Common myeloid progenitor, CD34-positive (primary cell): ENCODE measurements around the gene HNRNPM.

ENCODE experiments used
- CTCF ChIA-PET: fragments of 350-600 bp; sonication (Branson Sonifier 250); formaldehyde crosslinking; loops from one replicate; lab custom pipeline; 2021; ENCODE audit warnings: antibody characterized with exemption; lab: Charles Lee
- POLR2A ChIA-PET: fragments of 350-600 bp; sonication (Branson Sonifier 250); formaldehyde crosslinking; loops from one replicate; lab custom pipeline; 2021; ENCODE audit warnings: antibody characterized with exemption; lab: Charles Lee
- DNase-seq, 3 donors: peaks; one replicate each; pipeline versions ENCODE4 v3.0.0 to v3.0.0-alpha.2; 2013
- H3K27ac ChIP-seq, 2 experiments: 1 replicate in 1 of 2; 2 replicates in 1 of 2; pipeline ENCODE4 v1.7.0; 2013; ENCODE audit warnings: inconsistent platforms in 2 of 2, low read length in 2 of 2, mild to moderate bottlenecking in 2 of 2, low read depth in 1 of 2, moderate library complexity in 1 of 2; ENCODE audit not compliant: severe bottlenecking in 2 of 2, insufficient read depth in 1 of 2, poor library complexity in 1 of 2
- H3K27me3 ChIP-seq, 5 experiments: replicated peaks in 2 of 5; 1 replicate in 3 of 5; 2 replicates in 2 of 5; pipeline versions ENCODE4 v1.6.1 to v1.7.0; 2013; ENCODE audit warnings: low read length in 4 of 5, mild to moderate bottlenecking in 2 of 5, moderate library complexity in 2 of 5, inconsistent platforms in 1 of 5; ENCODE audit not compliant: insufficient read depth in 5 of 5, control insufficient read depth in 4 of 5
- H3K36me3 ChIP-seq, 4 experiments: 1 replicate in 2 of 4; 2 replicates in 2 of 4; pipeline versions ENCODE4 v1.6.1 to v1.7.0; 2013; ENCODE audit warnings: low read length in 3 of 4, control low read depth in 1 of 4, mild to moderate bottlenecking in 1 of 4; ENCODE audit not compliant: control insufficient read depth in 4 of 4, insufficient read depth in 4 of 4
- H3K4me1 ChIP-seq, 4 experiments: 1 replicate in 3 of 4; 2 replicates in 1 of 4; pipeline versions ENCODE4 v1.6.1 to v1.7.1; 2013; ENCODE audit warnings: low read length in 3 of 4, mild to moderate bottlenecking in 3 of 4, control low read depth in 1 of 4, inconsistent platforms in 1 of 4, moderate library complexity in 1 of 4; ENCODE audit not compliant: control insufficient read depth in 4 of 4, insufficient read depth in 4 of 4; ENCODE audit errors: control extremely low read depth in 1 of 4
- H3K4me3 ChIP-seq, 7 experiments: 1 replicate in 4 of 7; 2 replicates in 3 of 7; pipeline versions ENCODE4 v1.5.1 to v1.7.0; 2013; ENCODE audit warnings: mild to moderate bottlenecking in 7 of 7, low read length in 6 of 7, moderate library complexity in 6 of 7, inconsistent platforms in 2 of 7, low read depth in 2 of 7, control low read depth in 1 of 7; ENCODE audit not compliant: insufficient read depth in 4 of 7, control insufficient read depth in 1 of 7; ENCODE audit errors: extremely low read depth in 1 of 7
- H3K9me3 ChIP-seq, 5 experiments: 1 replicate in 4 of 5; 2 replicates in 1 of 5; pipeline versions ENCODE4 v1.6.1 to v1.7.1; 2013; ENCODE audit warnings: low read length in 4 of 5, mild to moderate bottlenecking in 2 of 5, inconsistent platforms in 1 of 5, low read depth in 1 of 5, moderate library complexity in 1 of 5; ENCODE audit not compliant: control insufficient read depth in 4 of 5, insufficient read depth in 2 of 5; ENCODE audit errors: control extremely low read depth in 1 of 5
- WGBS: methylation state at CpG from one replicate; pipeline ENCODE4 v1.1.5; 2013; ENCODE audit not compliant: insufficient coverage; 5-methylcytosine and 5-hydroxymethylcytosine counted together

The HNRNPM gene

DNA sequence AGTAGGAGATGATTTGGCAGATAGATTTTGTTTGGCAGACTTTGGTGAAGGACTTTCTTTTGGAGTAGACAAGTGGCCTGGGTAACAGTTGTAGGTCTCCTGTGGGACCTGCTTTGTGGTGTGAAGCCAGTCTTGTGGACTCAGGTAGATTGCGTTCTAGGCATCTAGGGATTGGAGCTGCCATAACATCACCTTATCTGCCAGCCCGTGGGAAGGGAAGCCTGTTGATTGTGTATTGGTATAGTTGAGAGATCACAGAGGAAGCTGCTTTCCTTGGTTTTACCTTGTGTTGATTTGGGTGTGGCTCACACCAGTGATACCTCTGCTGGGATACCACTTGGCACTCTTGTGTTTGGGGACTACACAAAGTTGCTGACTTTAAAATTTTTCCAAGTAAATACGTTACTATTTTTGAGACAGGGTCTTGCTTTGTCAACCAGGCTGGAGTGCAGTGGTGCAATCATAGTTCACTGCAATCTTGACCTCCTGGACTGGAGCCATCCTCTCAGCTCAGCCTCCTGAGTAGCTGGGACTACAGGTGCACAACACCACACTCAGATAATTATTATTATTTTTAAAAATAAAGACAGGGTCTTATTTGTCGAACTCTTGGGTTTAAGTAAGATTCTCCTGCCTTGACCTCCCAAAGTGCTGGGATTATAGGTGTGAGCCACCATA lies 7.8 kb downstream of the HNRNPM start:
- Histone ChIP-seq H3K4me3 (no peak overlapping the region), H3K27ac (peak overlapping the region in 1 of 2 experiments; percentile 6), H3K27me3 (no peaks in the 10 kb centered on the region), H3K36me3 (peaks cover 15 to 72% (median 41%) of the 10 kb centered on the region in 4 experiments), H3K9me3 (no peaks in the 10 kb centered on the region), H3K4me1 (peaks cover 2 to 44% (median 22%) of the 10 kb centered on the region in 4 experiments)
- no peak for DNase-seq
- ChIA-PET POLR2A (interaction anchor here (0.6 kb wide), 1 partner anchor 455 kb away, joined by 3 read pairs; no protein-coding TSS in a partner anchor), CTCF (interaction anchor here (1.0 to 1.7 kb wide), 6 partner anchors 19 to 126 kb away, joined by 3 to 7 read pairs (median 3); partner anchors contain the start of gene MARCHF2)
- WGBS: 100% methylated on average over 2 of the region's 4 CpGs

DNA sequence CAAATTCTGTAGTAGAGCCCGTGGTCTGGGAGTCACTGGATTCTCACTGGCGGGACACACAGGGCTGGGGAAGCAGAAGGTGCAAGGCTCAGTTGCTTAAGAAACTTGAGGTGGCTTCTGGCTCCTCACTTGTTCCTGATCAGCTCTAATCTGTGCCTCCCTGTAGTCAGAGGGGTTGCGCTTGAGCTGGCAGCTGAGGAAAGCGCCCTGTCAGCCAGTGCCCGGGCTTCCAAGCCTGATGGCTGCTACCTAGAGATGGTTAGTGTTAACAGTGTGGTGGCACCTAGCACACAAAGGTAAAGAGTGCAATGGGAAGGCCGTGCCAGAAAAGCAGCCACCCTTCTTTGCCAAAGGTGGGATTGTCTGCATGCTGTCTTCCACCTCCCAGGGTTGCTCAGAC lies 8.8 kb downstream of the HNRNPM start:
- CTCF ChIA-PET: interaction anchor here (1.0 to 1.7 kb wide), 5 partner anchors 20 to 124 kb away, joined by 3 to 7 read pairs (median 3); no protein-coding TSS in a partner anchor
- POLR2A ChIA-PET: no interaction called here
- H3K4me1 ChIP-seq: peaks cover 2 to 34% (median 20%) of the 10 kb centered on the region in 4 experiments
- H3K27ac ChIP-seq: peak overlapping the region in 1 of 2 experiments; percentile 2
- no peaks in the 10 kb centered on the region for H3K9me3 ChIP-seq
- DNase-seq: no peak
- no peaks in the 10 kb centered on the region for H3K27me3 ChIP-seq
- H3K36me3 ChIP-seq: peaks cover 15 to 76% (median 42%) of the 10 kb centered on the region in 4 experiments
- WGBS: 85% methylated on average over 4 of the region's 6 CpGs
- H3K4me3 ChIP-seq: no peak overlapping the region

DNA sequence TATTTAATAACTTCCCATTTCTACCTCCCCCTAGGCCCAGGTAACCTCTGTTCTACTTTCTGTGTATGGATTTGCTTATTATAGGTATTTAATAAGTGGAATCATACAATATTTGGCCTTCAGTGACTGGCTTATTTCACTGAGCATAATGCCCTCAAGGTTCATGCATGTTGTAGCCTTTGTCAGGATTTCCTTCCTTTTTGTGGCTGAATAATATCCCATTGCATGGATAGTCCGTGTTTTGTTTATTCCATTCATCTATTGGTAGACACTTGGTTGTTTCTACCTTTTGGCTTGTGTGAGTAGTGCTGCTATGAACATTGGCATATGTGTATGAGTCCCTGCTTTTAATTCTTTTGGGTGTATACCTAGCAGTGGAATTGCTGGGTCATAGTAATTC lies 9.4 kb downstream of the HNRNPM start:
- peaks cover under 1 to 30% (median 16%) of the 10 kb centered on the region in 4 experiments for H3K4me1 ChIP-seq
- CTCF ChIA-PET: interaction anchor here (1.3 kb wide), 1 partner anchor 99 kb away, joined by 3 read pairs; no protein-coding TSS in a partner anchor
- POLR2A ChIA-PET: no interaction called here

DNA sequence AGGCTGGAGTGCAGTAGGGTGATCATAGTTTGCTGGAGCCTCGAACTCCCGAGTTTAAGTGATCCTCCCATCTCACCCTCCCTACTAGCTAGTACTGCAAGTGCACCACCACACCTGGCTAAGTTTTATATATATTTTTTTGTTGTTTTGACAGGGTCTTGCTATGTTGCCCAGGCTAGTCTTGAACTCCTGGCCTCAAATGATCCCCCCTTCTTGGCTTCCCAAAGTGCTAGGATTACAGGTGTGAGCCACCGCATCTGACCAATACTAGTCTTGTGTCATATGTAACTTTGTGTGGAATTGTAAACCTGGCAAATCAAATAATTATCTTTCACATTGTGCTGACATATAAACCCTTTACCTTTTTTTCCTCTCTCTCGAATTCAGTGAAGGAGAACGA lies 10.2 kb downstream of the HNRNPM start:
- ChIA-PET CTCF (no interaction called here), POLR2A (no interaction called here)
- no CpG with 5 or more reads among the region's 5 CpGs for WGBS
- no peaks in the 10 kb centered on the region for H3K27me3 ChIP-seq
- H3K36me3 ChIP-seq: peaks cover 19 to 83% (median 49%) of the 10 kb centered on the region in 4 experiments
- H3K9me3 ChIP-seq: no peaks in the 10 kb centered on the region
- peaks cover 0 to 26% (median 12%) of the 10 kb centered on the region in 4 experiments for H3K4me1 ChIP-seq
- DNase-seq: no peak
- no peak overlapping the region for H3K27ac ChIP-seq
- no peak overlapping the region for H3K4me3 ChIP-seq

More for the DNA sequence above, 9.4 kb downstream of the HNRNPM start:
- H3K4me3 ChIP-seq: no peak overlapping the region
- WGBS: no CpG with 5 or more reads among the region's 1 CpG
- DNase-seq: no peak
- peaks cover 16 to 79% (median 45%) of the 10 kb centered on the region in 4 experiments for H3K36me3 ChIP-seq
- no peaks in the 10 kb centered on the region for H3K27me3 ChIP-seq
- H3K9me3 ChIP-seq: no peaks in the 10 kb centered on the region
- peak overlapping the region in 1 of 2 experiments; percentile 2 for H3K27ac ChIP-seq

DNA sequence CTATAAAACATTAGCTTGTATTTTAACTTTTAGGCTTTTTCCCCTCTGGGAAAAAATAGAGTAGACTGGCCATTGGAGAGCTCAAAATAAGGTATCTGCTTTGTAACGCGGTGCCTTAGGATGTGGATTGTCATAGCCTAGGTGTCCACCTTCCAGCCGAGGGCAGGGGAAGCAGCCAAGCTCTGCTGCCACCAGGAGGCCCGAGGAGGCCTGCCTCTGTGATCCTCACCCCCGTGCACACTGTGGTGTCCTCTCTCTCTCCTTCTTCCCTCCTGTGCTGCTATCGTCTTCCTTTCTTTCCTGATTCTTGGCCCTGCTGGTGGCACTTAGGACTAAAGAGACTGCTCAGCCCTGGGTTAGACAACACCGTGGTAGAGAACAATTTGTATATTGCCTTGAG lies 11.3 kb downstream of the HNRNPM start:
- ChIA-PET CTCF (interaction anchor here (0.8 to 1.7 kb wide), 3 partner anchors 9 to 125 kb away, joined by 3 to 9 read pairs (median 4); no protein-coding TSS in a partner anchor), POLR2A (interaction anchor here (0.6 to 0.7 kb wide), 2 partner anchors 39 to 66 kb away, joined by 3 to 4 read pairs; partner anchors contain the start of gene RAB11B)
- peaks cover 0 to 23% (median 12%) of the 10 kb centered on the region in 4 experiments for H3K4me1 ChIP-seq
- 74% methylated on average over 6 of the region's 7 CpGs for WGBS
- H3K36me3 ChIP-seq: peaks cover 22 to 89% (median 51%) of the 10 kb centered on the region in 4 experiments
- no peaks in the 10 kb centered on the region for H3K9me3 ChIP-seq
- DNase-seq: peak; percentile 20 to 41 (median 29)
- H3K4me3 ChIP-seq: no peak overlapping the region
- H3K27me3 ChIP-seq: no peaks in the 10 kb centered on the region
- H3K27ac ChIP-seq: no peak overlapping the region

DNA sequence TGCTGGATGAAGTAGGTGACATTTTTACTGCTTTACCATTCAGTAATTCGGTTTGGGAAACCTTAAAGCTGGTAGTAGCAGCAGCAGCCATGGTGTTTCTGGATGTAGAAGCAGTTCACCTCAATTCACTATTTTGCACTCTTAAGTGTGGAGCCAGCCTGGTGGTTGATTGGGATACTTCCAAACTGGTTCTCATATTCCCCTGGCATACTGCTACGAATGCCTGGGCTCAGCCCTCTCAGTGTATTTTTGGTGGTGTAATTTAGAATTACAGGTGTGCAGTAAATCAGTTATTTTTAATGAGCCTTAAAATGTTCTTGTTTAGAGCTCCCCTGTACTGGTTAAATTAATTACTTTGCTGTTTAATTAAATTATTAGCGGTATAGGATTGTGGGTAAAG lies 12.4 kb downstream of the HNRNPM start:
- H3K27ac ChIP-seq: no peak overlapping the region
- H3K4me3 ChIP-seq: no peak overlapping the region
- 100% methylated on average over 2 of the region's 3 CpGs for WGBS
- peak in 2 of 3 donors; percentile 27 to 35 for DNase-seq
- H3K36me3 ChIP-seq: peaks cover 25 to 91% (median 51%) of the 10 kb centered on the region in 4 experiments
- POLR2A ChIA-PET: interaction anchor here (0.5 to 1.1 kb wide), 2 partner anchors 43 to 44 kb away, joined by 3 to 4 read pairs; partner anchors contain the start of gene MARCHF2
- no peaks in the 10 kb centered on the region for H3K9me3 ChIP-seq
- H3K4me1 ChIP-seq: peaks cover 0 to 13% (median 6%) of the 10 kb centered on the region in 4 experiments
- H3K27me3 ChIP-seq: no peaks in the 10 kb centered on the region
- CTCF ChIA-PET: interaction anchor here (1.2 to 1.7 kb wide), 3 partner anchors 10 to 33 kb away, joined by 3 to 9 read pairs (median 3); no protein-coding TSS in a partner anchor
